GM19463 (cell line): ENCODE results near the gene SMIM14.
"Not testable (repeated sequence)": the region's sequence is repeated elsewhere in the genome, so short reads cannot be mapped to it uniquely, and the experiment has no call there.

Experiments used
- ATAC-seq: cut with Tn5 transposase; IDR thresholded peaks from one replicate; pipeline ENCODE4 v1.9.1; 2021; ENCODE audit warnings: mild to moderate bottlenecking, moderate library complexity; ENCODE audit not compliant: unreplicated experiment

The SMIM14 gene

GRCh38 chr4:39638354-39639239, at the start of gene SMIM14:
Gene SMIM14 (minus strand): TSS chr4:39638865. CDS start chr4:39605145, 33,720 bp downstream.
- ATAC-seq, result peak; percentile 77

GRCh38 chr4:39687014-39687413, 48.3 kb upstream of the SMIM14 start:
- no peak for ATAC-seq

DNA sequence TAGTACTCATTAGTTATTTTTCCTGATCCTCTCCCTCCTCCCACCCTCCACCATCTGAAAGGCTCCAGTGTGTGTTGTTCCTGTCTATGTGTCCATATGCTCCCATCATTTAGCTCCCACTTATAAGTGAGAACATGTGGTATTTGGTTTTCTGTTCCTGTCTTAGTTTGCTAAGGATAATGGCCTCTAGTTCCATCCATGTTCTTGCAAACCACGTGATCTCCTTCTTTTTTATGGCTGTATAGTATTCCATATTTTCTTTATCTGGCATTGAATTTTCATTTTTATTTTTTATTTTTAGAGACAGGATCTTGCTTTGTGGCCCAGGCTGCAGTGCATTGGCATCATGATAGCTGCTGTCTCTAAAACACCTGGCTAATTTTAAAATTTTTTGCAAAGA, 47.3 kb upstream of the SMIM14 start:
- no peak for ATAC-seq

GRCh38 chr4:39682138-39682537, 43.5 kb upstream of the SMIM14 start:
- peak; percentile 84 for ATAC-seq

- not testable (repeated sequence) for ATAC-seq
These were observed 42.3 kb upstream of the SMIM14 start for GRCh38 chr4:39681003-39681402.

DNA sequence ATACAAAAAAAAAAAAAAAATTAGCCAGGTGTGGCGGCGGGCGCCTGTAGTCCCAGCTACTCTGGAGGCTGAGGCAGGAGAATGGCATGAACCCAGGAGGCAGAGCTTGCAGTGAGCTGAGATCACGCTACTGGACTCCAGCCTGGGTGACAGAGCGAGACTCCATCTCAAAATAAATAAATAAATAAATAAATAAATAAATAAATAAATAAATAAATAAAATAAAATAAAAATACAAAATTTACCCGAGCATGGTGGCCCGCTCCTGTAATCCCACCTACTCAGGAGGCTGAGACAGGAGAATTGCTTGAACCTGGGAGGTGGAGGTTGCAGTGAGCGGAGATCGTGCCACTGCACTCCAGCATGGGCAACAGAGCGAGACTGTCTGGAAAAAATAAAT, 37.0 kb upstream of the SMIM14 start:
- not testable (repeated sequence) for ATAC-seq

DNA sequence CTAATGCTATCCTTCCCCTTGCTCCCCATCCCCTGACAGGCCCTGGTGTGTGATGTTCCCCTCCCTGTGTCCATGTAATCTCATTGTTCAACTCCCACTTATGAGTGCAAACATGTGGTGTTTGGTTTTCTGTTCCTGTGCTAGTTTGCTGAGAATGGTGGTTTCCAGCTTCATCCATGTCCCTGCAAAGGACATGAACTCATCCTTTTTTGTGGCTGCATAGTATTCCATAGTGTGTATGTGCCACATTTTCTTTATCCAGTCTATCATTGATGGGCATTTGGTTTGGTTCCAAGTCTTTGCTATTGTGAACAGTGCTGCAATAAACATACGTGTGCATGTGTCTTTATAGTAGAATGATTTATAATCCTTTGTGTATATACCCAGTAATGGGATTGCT, 31.6 kb upstream of the SMIM14 start:
- ATAC-seq, result not testable (repeated sequence)

DNA sequence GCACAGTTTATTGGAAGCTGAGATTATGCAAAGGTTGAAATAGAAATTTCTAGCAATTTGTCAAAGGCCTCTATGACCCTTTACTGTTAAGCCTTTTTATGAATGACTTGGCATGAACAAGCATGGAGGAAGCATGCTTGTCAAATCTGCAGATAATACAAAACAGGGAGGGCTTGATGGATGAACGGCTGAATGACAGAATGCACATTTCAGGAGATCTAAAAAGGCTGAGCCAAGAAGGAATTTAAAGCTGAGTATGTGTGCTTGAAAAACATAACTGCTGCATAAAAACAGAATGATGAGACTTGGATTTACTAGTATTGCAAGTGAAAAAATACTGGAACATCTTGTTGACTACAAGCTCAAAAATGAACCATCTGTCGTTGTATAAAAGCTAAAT, 30.2 kb upstream of the SMIM14 start:
- no peak for ATAC-seq

GRCh38 chr4:39667706-39668105, 29.0 kb upstream of the SMIM14 start:
- ATAC-seq, result no peak

DNA sequence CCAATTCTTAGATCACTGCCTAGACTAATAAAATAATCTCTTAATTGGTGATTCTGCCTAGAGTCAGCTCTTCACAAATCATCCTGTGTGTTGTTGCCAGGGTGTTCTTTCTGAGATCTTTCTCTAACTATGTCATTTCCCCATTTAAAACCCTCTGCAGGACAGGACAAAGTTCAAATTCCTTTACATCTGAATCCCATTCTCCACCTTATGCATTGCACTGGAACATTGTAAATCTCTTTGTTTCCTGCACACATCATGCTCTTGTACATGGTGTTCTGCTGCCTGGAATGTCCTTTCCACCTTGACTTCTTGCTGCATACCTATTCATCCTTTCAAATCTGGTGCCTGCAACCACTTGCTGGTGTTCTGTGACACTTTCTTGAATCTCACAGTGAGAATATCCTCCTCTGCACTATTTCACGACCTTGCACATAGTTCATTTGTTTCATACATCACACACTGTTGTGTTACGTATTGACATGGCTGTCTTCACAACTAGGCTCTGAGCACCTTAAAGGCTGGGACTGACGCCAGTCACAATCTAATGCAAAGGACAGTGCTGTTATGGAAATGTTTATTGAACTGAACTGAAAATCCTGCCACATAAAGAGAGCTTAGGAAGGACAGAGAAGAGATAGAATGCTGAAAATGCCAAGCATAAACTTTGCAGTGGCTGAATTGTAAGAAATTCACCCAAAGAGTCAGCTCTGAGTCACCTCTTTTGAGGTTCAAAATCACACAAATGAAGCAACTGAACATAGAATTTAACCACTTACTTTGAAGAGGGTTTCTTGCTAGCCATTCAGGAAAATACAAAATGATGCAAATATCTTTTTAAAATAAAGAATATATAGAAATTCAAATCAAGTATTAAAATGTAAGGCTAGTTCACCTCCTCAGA, 26.4 kb upstream of the SMIM14 start:
- no peak for ATAC-seq

DNA sequence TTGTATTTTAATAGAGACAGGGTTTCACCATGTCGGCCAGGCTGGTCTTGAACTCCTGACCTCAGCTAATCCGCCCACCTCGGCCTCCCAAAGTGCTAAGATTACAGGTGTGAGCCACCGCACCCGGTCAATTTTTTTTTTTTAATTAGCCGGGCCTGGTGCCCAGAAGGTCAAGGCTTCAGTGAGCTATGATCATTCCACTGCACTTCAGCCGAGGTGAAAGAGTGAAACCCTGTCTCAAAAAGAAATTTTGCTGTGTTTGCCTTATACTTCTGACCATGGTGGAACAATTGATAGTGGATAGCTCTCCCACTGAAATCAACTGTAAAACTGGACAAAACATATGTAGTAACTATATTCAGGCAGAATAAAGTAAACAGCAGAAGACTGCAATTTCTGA, 24.0 kb upstream of the SMIM14 start:
- ATAC-seq, result no peak

GRCh38 chr4:39660757-39661156, 22.1 kb upstream of the SMIM14 start:
- no peak for ATAC-seq

- no peak for ATAC-seq
These were observed 21.4 kb upstream of the SMIM14 start for GRCh38 chr4:39660045-39660444.

DNA sequence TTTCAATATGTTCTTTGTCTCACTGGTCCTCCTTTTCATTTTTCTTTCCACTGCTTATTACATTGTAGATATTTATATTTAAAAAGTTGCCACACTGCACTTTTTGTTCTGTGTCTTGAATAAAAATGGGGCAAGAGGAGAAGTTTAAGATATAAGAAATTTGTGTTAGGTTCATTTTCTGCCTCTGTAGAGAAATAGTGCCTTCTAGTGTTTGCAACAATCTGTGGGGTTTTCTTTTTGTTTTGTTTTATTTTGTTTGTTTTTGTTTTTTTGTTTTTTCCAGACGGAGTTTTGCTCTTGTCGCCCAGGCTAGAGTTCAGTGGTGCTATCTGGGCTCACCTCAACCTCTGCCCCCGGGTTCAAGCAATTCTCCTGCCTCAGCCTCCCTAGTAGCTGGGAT, 20.1 kb upstream of the SMIM14 start:
- ATAC-seq, result no peak

DNA sequence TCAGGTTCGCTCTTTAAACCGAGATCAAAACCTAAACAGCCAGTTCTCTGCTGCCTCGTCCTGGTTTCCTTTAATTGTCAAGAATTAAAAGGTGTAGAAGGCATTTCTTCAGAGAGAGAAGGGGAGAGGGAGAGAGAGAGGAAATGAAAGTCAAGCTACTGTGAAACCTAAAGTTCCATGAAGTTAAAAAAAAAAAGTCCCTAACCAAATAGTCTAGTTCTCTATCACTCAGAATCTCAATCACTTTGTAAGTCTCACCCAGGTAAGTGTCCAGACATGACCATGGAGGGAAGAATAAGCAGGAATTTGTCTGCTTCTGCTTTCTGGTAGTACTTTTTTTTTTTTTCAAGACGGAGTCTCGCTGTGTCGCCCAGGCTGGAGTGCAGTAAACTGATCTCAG, 18.8 kb upstream of the SMIM14 start:
- peak; percentile 72 for ATAC-seq

- not testable (repeated sequence) for ATAC-seq
These were observed 18.0 kb upstream of the SMIM14 start for GRCh38 chr4:39656638-39657037.

DNA sequence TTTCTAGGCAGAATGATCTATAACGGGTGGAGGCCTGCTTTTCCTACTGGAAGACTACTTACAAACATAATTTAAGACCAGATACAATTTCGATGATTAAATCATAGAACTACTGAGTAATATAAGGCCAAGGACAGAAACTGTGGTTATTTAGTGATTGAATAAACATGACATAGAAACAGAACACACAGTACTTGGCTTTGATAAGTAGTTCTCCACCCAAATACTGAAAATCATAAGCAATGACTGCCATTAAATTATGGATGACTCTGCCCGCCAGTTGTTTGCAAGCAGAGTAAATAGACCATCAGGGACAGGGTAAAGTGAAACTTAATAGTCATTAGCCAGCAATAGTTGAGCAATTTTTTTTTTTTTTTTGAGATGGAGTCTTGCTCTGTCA, 17.2 kb upstream of the SMIM14 start:
- ATAC-seq, result peak; percentile 43

DNA sequence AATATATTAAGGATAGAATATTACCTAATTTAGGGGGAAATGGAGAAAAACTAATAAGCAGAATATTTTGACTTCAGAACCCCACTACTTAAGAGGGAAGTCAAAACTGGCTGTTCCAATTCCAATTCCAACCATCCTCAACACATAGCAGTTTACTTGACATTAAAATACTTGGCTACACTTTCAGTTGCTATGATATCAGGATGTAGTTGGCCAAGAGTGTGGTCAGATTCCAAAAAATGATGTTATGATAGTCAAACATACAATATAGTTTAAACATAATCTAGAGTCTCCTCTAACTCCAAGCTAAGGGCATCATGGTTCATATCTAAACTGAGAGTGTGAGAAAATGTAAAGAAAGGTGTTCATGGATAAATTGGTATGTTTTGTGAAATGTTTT, 16.5 kb upstream of the SMIM14 start:
- ATAC-seq, result no peak

DNA sequence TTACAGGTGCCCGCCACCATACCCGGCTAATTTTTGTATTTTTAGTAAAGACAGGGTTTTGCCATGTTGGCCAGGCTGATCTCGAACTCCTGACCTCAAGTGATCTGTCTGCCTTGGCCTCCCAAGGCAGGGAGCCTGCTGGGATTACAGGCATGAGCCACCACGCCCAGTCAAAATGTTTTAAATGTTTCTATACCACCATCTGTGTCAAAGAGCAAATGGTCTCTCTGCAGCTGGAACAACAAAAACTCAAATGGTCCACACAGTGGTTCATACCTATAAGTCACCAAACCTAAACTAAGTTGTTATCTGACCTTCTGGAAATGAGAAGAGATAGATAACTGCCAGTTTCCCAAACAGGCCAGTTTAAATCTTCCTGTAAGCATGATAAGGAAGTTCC, 12.9 kb upstream of the SMIM14 start:
- ATAC-seq, result not testable (repeated sequence)

DNA sequence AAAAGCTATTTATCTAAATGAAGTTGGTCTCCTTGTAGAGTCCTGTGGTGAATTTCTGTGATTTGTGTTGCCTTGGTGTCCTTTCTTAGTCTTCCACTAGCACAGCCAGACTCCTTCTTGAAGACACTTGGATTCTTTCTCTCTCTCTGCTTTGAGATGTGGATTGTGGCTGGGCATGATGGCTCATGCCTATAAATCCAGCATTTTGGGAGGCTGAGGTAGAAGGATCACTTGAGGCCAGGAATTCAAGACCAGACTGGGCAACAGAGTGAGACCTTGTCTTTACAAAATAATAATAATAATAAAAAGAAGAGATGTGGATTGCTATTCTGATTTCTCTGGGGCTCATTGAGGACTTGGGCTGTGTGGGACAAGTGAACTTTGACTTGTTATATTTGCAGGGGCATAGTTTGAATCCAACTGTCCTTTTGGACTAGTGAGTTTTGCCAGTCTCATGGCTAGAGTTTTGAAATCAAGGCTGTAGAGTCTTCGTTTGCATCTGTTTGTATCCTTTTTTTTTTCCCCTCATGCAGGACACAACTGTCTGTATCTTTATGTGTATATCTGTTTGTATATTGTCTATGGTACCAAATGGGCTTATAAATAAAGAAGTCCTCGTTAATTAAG, 11.1 kb upstream of the SMIM14 start:
- ATAC-seq, result no peak

GRCh38 chr4:39648827-39649558, 10.3 kb upstream of the SMIM14 start:
- no peak for ATAC-seq
